NCI-H2227 treated with DMSO at 0.1 percent for 48 hours (cell line): Measurements from ENCODE around the gene ABCA1.
"Not testable (repeated sequence)": the region's sequence is repeated elsewhere in the genome, so short reads cannot be mapped to it uniquely, and the experiment has no call there.

Experiments used
- DNase-seq: peaks from one replicate; lab custom pipeline; 2025; lab: John Stamatoyannopoulos, UW

Gene ABCA1

GRCh38 chr9:104906441-104907277, 21.3 kb downstream of the ABCA1 start:
- no peak for DNase-seq

DNA sequence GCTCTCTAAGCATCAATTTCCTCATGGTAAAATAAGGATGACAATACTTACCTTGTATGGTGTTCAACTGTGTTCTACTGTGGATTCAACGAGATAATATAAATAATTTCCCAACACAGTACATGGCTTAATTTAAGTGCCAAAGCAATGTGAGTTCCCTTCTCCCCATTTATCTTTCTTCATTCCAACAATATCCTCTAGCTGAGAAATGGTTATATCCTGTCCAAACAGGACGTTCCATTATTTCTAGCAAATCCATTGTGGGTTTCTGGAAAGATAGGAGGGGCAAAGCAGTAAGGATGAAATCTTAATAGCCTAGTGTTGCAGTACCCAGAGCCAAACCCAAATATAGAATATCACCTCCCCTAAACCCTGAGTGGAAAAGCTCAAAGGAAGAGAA, 22.0 kb downstream of the ABCA1 start:
- no peak for DNase-seq

GRCh38 chr9:104905153-104905901, 22.6 kb downstream of the ABCA1 start:
- DNase-seq, result no peak

DNA sequence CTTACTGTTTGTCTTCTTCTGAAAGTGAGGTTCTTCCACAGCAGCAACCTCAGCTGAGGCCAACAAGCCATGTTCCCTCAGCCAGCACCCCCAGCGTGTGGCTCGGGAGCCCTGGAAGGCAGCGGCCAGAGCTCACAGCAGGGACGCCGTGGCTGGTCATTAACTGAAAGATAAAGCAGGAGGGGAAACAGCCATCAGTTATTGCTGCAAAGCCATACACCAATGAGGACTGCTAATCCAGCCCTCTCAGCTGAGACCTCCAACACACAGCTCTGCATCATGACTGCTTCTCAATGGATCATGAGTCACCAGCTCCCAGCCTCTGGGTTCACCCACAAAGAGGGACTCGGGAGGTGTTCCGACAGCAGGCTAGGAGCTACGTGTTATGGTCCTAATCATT, 24.3 kb downstream of the ABCA1 start:
- DNase-seq, result no peak

- no peak for DNase-seq
These were observed 27.1 kb downstream of the ABCA1 start for GRCh38 chr9:104900871-104901270.

DNA sequence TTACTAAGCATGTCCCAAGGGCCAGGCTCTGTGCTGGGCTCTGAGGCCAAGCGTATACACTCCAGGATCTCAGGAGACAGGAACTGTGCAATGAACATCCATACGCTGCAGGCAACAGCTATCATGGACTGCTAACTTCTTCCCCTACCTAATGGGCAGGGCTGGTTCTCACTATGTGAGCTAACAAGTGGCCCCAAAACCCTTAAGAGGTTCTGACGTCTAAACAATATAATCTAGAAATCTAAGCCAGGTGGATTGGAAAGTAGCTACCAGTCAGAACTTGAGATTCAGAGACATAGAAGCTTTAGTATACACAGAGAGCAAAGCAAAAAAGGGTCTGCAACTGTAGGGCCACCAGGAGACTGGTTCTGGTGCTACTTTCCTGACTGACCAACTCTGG, 27.6 kb downstream of the ABCA1 start:
- no peak for DNase-seq

DNA sequence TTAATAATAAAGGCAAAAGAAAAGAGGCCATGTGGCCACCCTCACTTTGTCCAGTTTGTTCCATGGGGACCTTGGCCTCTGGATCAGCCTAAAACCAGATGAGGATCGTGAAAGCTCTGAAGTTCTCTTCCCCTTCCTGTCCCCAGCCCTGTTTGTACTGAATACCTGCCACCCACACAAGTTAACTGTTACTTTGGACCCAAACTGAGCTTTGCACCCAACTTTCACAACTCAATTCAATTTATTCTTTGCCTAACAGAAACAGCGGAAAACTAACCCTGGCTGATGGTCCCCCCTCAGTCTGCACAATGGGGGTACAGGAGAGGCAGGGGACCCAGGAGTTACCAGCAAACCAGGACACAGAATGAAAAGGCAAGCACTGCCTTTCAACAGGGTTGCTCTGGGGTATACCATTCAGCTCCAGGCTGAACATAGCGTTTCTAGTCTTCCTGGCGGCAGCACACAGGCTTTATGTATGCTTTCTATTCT, 28.2 kb downstream of the ABCA1 start:
- no peak for DNase-seq

DNA sequence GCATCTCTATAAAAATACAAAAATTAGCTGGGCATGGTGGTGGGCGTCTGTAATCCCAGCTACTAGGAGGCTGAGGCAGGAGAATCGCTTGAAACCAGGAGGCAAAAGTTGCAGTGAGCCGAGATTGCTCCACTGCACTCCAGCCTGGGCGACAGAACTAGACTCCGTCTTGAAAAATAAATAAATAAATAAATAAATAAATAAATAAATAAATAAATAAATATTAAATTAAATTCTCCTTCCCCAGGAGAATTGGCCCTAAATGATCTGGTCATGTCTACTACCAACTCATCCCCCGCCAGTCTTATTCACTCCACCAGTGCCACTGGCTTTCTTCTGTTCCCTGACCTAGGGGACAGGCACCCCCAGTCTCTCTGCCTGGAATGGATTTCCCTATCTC, 29.6 kb downstream of the ABCA1 start:
- DNase-seq, result not testable (repeated sequence)

- no peak for DNase-seq
These were observed 31.8 kb downstream of the ABCA1 start for GRCh38 chr9:104896131-104896530.

DNA sequence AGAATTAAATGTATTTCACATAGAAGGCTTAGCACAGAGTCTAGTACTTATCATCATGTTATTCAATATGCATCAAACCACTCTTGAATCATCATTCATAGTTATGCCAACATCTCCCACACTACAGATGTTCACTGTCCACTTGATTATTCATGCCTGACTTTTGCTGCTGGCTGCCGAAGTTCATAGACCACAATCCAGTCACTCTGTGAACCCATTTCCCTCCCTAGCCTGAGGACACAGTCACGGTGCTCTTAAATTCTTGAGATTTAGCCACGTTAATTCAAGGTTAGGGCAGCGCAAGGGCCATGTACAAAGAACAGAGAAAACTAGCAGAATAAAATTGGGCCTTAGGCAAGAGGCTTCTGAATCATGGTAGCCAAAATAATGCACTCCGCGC, 32.4 kb downstream of the ABCA1 start:
- DNase-seq, result no peak

DNA sequence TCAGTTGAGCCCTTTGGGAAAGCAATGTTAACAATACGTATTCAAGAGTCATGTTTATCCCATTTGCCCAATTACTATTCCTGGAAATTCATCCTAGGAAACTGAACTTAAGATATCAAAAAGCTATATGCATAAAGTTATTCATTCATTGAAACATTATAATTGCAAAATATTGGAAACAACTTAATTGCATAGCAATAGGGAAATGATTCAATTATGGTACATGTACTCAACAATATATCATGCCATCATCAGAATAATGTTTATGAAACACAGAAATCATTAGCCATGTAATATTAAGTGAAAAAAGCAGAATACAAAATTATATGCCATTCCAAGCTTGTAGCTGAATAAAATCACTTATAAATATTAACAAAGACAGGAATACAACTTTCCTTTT, 35.3 kb downstream of the ABCA1 start:
- no peak for DNase-seq

- DNase-seq, result no peak
These were observed 37.6 kb downstream of the ABCA1 start for GRCh38 chr9:104890433-104890770.

DNA sequence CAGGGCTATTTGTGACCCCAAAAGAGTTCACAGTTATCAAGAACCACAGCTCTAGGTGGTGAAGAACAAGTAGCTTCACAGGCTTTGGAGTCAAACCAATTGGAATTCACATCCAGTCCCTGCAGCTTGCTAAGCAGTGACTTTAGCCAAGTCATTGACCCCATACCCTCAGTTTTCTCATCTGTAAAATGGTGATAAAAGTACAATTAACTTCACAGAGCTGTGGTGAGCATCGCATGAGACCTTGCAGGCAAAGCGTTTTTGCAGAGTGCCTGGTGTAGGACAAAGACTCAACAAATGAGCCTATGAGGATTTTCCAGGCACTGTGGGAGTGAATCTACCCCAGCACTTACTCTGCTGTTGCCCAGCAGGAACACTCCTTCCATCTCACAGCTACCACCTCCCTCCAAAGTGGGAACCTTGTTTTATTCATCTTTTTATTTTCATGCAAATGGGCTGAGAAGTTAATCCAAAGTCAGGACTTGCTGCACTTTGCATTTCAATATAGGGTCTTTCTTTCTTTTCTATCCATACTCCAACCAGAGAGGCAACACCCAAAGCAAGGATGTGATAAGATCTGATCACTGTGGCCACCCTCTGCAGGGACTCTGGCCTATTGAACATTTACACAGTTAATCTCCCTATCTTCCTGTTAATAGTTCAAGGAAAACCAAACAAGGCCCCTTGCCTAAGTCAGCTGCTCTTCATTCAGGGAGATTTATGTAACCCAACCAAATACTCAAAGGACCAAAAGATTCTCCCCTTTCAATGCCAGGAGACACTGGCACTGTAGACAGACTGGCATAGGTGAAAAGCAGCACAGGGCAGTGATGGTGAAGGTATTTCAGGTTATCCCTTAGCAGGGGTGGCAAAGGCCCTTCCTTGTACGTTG, 41.9 kb downstream of the ABCA1 start:
- DNase-seq, result no peak

GRCh38 chr9:104883169-104883568, 44.8 kb downstream of the ABCA1 start:
- no peak for DNase-seq

GRCh38 chr9:104882566-104882965, 45.4 kb downstream of the ABCA1 start:
- DNase-seq, result no peak

DNA sequence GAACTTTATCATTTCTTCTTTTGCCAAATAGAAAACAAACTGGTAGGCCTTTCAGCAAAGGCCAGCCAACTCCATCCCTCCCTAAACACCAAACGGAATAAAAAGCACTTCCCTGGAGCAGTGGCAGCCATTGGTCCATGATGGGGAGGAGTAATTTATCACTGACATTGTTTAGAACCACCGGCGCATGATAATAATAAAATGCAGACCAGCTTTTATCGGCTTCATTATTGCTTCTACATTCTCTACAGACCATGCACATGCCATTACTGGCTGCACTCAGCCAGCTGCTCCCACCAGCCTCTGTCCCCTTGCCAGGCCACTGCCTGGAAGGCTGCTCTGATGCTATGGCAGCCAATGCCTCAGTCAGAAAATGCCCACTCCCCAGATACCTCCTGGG, 45.9 kb downstream of the ABCA1 start:
- DNase-seq, result peak; percentile 9

- DNase-seq, result no peak
These were observed 48.2 kb downstream of the ABCA1 start for GRCh38 chr9:104879555-104880309.

GRCh38 chr9:104876587-104876986, 51.4 kb downstream of the ABCA1 start:
- no peak for DNase-seq

GRCh38 chr9:104875897-104876296, 52.1 kb downstream of the ABCA1 start:
- no peak for DNase-seq

- no peak for DNase-seq
These were observed 52.6 kb downstream of the ABCA1 start for GRCh38 chr9:104875320-104875719.

DNA sequence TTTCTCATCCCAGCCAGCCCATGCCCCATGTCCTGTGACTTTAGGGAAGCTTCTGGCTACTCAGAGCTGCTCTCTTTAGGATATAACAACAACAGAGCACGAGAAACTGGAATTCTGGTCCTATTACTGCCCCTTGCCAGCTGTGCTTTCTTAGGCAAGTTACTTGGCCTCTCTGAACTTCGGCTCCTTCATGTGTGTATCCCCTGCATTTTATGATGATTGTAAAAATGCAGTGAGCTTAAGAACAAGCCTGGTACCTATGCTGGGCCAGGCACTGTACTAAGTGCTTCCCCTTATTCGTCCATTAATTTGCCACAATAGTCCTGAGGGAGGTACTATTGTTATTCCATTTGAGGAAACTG, 54.5 kb downstream of the ABCA1 start:
- DNase-seq, result no peak
